ENCODE data around the gene EMP1. TPM values are rescaled to one million over a fixed set of nuclear protein-coding genes. Genes with fewer than 3 reads are reported as not detected.

Gene EMP1
- polyA plus RNA-seq, 2 of the 4 experiments (the other 2 are of a cell fraction) = 17.3 to 21.2 TPM

- no peak overlapping the region for H3K4me3 ChIP-seq
- peaks cover 28% of the 10 kb centered on the region for H3K4me1 ChIP-seq
- no peak for DNase-seq (ENCODE audit: low read depth in 1 of 2, low spot score in 1 of 2)
- TF ChIP-seq SREBF2 (IDR thresholded peaks at IDR 0.05) = no peak
- TF ChIP-seq POLR2A (IDR thresholded peaks at IDR 0.05; ENCODE audit: low read length) = no peak
- no peak for TF ChIP-seq NR3C1 (IDR thresholded peaks at IDR 0.05)
- no peak for TF ChIP-seq GATA3 (IDR thresholded peaks at IDR 0.05; ENCODE audit: borderline replicate concordance)
- no peak for TF ChIP-seq ZFP36 (IDR thresholded peaks at IDR 0.05; ENCODE audit: borderline replicate concordance, partially characterized antibody)
- TF ChIP-seq RCOR1 (IDR thresholded peaks at IDR 0.05; ENCODE audit: low read depth, low read length) = no peak
- TF ChIP-seq RAD21 (conservative IDR thresholded peaks at IDR 0.05 in 1 of 2, IDR thresholded peaks at IDR 0.05 in 1 of 2) = no peak
- no peak for TF ChIP-seq MAZ (IDR thresholded peaks at IDR 0.05; ENCODE audit: borderline replicate concordance, low read depth, low read length)
- no peak for TF ChIP-seq MAX (IDR thresholded peaks at IDR 0.05)
- TF ChIP-seq FOSB (CRISPR knock-in tag; IDR thresholded peaks at IDR 0.05) = no peak
- no peak for TF ChIP-seq RFX5 (IDR thresholded peaks at IDR 0.05)
- no peak for TF ChIP-seq POLR2AphosphoS2 (conservative IDR thresholded peaks at IDR 0.05; ENCODE audit: low read length)
- no peak for TF ChIP-seq HOXA7 (CRISPR knock-in tag; IDR thresholded peaks at IDR 0.05)
- TF ChIP-seq BHLHE40 (IDR thresholded peaks at IDR 0.05; ENCODE audit: low read depth, low read length) = no peak
- no peak for TF ChIP-seq HOXB5 (CRISPR knock-in tag; IDR thresholded peaks at IDR 0.05)
- TF ChIP-seq ESRRA (IDR thresholded peaks at IDR 0.05; ENCODE audit: borderline replicate concordance, low read length) = no peak
- TF ChIP-seq ZSCAN20 (CRISPR knock-in tag; IDR thresholded peaks at IDR 0.05) = no peak
- ChIA-PET POLR2A (no interaction called here), CTCF (interaction anchor here (1.5 to 1.8 kb wide), 2 partner anchors 10 to 70 kb away, joined by 4 to 8 read pairs; no protein-coding TSS in a partner anchor)
- no peak overlapping the region for H3K27ac ChIP-seq
- WGBS (ENCODE audit: missing lambda C conversion rate) = 65% methylated on average over 4 of the region's 4 CpGs
- H3K4me2 ChIP-seq = no peak overlapping the region
- no peak for FAIRE-seq
- no peak for ATAC-seq
- H3K9me3 ChIP-seq = peaks cover 3% of the 10 kb centered on the region; the same call in 1 of the 3 replicates
These were observed 28.6 kb upstream of the EMP1 start for GRCh38 chr12:13167906-13168305.

- H3K27ac ChIP-seq = no peak overlapping the region
These were observed 27.3 kb upstream of the EMP1 start for GRCh38 chr12:13169272-13169671.

GRCh38 chr12:13170892-13171490, 25.5 kb upstream of the EMP1 start:
- ChIA-PET CTCF (interaction anchor here (0.9 to 1.5 kb wide), 6 partner anchors 8 to 126 kb away, joined by 3 to 4 read pairs (median 3); no protein-coding TSS in a partner anchor), POLR2A (no interaction called here)
- no peak for TF ChIP-seq PHF8 (IDR thresholded peaks at IDR 0.05; ENCODE audit: borderline replicate concordance, low read depth)
- no peak for TF ChIP-seq TP53 (CRISPR knock-in tag; IDR thresholded peaks at IDR 0.05)
- no peak for DNase-seq (ENCODE audit: low read depth in 1 of 2, low spot score in 1 of 2)
- no peak for FAIRE-seq
- H3K4me1 ChIP-seq = peaks cover 19% of the 10 kb centered on the region
- H3K9me3 ChIP-seq = peaks cover 3% of the 10 kb centered on the region; the same call in 1 of the 3 replicates
- H3K4me2 ChIP-seq = peak overlapping the region; percentile 24; the same call in 1 of the 3 replicates
- WGBS (ENCODE audit: missing lambda C conversion rate) = 75% methylated on average over 4 of the region's 4 CpGs
- no peak overlapping the region for H3K4me3 ChIP-seq
- peak overlapping the region in 1 of 2 experiments; percentile 17; a peak in 3 of 6 replicates for H3K27ac ChIP-seq
- no peak for ATAC-seq

More at GRCh38 chr12:13169272-13169671, 27.3 kb upstream of the EMP1 start:
- DNase-seq (ENCODE audit: low read depth in 1 of 2, low spot score in 1 of 2) = no peak
- no peak overlapping the region for H3K4me3 ChIP-seq
- ChIA-PET CTCF (interaction anchor here (1.5 kb wide), 1 partner anchor 43 kb away, joined by 3 read pairs; no protein-coding TSS in a partner anchor), POLR2A (no interaction called here)
- H3K4me1 ChIP-seq = peaks cover 28% of the 10 kb centered on the region
- no peak for TF ChIP-seq SMC3 (IDR thresholded peaks at IDR 0.05)
- no peak for TF ChIP-seq KDM1A (IDR thresholded peaks at IDR 0.05; ENCODE audit: low read depth)
- TF ChIP-seq POLR2A (IDR thresholded peaks at IDR 0.05; ENCODE audit: low read length) = no peak
- TF ChIP-seq SREBF2 (IDR thresholded peaks at IDR 0.05) = no peak
- peaks cover 3% of the 10 kb centered on the region; the same call in 1 of the 3 replicates for H3K9me3 ChIP-seq
- FAIRE-seq = no peak
- no peak for ATAC-seq
- 44% methylated on average over 1 of the region's 1 CpG for WGBS (ENCODE audit: missing lambda C conversion rate)
- no peak overlapping the region for H3K4me2 ChIP-seq
